Inflammatory macrophage treated with lipopolysaccharide for 4 hours (primary cell): ENCODE results near the gene LIPI.
"Not testable (repeated sequence)": the region's sequence is repeated elsewhere in the genome, so short reads cannot be mapped to it uniquely, and the experiment has no call there.

ENCODE experiments used
- DNase-seq: peaks from one replicate; pipeline ENCODE4 v3.0.0-alpha.2; 2020

The LIPI gene

DNA sequence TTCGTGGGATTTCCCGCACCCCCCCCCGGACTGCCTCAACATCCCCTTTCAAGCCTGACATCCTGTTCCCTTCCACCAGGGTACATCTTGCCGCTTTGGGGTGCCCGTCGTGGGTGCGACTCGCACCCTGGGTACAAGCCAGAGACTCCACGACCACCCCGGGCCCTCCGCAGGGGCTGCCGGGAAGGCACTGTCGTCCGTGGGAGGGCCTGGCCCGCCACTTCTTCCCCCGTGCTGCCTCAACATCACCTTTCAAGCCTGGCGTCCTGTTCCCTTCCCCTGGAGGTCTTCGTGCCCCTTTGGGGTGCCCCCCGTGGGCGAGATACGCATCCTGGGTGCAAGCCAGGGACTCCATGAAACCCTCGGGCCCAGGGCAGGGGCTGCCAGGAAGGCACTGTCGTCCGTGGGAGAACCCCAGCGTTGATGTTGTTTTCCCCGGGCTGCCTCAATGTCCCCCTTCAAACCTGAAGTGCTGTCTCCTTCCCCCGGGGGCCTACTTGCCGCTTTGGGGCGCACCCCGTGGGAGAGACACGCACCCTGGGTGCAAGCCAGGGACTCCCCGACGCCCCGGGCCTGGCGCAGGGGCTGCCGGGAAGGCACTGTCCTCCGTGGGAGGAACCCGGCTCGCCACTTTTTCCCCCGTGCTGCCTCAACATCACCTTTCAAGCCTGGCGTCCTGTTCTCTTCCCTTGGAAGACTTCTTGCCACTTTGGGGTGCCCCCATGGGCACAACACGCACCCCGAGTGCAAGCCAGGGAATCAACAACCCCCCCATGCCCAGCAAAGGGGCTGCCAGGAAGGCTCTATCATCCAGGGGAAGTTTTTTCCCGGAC lies 138.6 kb downstream of the LIPI start:
- no peak for DNase-seq

DNA sequence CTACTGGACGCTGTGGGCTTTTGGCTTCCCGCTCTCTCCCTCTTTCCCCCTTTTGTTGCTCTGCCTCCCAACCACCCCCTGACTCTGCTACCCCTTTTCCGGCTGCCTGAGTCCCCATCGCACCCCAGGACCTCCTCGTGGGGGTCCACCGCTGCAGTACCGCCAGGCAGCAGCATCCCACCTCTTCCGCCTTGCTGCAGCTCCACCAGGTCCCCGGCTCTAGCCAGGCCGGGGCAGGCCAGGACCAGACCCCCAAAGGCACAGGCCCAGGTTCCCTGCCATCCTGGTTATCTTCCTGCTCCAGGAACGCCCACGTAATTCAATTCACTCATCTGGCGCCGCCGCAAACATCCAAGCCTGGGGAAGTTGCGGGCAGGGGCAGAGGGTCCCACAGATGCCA lies 139.8 kb downstream of the LIPI start:
- no peak for DNase-seq

DNA sequence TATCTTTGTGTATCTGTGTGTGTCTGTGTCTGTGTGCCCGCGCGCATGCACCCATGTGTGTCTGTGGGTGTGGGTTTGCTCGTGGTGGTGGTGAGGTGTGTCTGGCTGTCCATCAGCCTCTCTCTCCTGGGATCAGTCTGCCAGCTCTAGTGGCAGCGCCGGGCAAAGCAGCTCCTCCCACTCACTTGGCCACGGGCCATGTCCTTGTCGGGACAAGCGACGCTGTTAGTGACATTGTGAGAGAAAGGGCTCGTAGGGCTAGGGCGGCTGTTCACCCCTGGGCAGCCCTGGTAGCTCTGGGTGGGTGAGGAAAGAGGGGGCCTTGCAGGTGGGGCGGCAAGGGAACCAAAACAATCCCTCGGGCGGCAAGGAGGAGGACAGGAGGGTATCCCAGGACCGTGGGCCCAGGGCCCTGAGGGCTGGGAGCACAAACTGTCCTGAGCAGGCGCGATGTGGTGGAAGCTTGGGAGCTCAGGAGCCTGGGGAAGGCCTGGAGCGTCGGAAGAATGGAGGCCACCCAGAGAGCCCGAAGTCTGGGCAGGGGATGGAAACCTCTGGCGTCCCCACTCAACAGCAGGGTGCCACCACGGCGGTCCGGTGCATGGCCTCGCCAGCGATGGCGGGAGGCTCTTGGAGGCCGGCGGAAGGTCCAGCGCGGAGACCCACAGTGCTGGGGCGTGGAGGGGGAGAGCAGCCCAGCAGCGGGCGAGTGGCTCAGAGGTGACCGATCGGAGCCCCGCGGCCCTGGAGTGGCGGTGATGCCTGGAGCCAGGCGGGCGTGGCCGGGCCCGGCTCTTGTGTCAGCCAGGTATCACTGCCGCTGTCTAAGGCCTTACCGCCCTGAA lies 140.5 kb downstream of the LIPI start:
- DNase-seq = no peak

DNA sequence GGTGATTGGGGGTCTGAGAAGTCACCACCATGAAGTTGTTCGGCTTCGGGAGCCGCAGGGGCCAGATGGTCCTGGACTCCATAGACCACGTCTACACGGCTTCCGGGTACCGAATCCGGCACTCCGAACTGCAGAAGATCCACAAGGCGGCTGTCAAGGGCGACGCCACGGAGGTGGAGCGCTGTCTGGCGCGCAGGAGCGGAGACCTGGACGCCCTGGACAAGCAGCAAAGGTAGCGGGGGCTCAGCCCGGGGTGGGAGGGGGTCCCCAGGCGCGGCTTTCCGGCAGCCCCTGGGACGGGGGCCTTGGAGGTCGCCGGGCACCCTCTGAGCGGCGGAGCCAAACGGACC lies 146.5 kb downstream of the LIPI start:
- no peak for DNase-seq

DNA sequence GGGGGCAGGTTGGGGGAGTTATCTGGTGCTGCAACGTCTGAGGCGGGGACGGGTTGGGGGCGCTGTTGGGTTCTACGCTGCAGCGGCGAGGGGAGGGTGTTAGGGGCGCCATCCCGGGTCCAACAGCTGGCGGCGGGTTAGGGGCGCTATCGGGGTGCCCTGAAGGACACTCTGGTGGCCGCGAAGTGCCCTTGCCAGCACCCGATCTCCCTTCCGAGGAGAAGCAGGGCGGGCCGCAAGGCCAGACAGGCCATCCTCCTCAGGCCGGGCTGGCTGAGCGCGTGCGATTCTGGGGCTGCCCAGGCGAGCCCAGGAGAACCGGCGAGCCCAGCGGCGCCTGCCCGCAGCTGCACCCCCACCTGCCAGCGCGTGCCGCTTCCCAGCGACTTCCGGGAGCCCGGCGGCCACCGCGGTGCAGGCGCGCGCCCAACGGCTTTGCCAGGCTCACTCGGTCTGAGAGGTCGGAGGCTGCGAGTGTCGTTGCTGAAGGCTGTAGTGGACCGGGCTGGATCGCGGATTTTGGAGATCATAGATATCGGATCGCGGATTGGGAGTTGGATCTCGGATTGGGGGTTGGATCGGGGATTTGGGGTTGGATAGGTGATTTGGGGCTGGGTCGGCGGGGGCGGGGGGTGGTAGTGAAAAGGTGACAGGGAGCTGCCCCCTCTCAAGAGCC lies 147.0 kb downstream of the LIPI start:
- not testable (repeated sequence) for DNase-seq

DNA sequence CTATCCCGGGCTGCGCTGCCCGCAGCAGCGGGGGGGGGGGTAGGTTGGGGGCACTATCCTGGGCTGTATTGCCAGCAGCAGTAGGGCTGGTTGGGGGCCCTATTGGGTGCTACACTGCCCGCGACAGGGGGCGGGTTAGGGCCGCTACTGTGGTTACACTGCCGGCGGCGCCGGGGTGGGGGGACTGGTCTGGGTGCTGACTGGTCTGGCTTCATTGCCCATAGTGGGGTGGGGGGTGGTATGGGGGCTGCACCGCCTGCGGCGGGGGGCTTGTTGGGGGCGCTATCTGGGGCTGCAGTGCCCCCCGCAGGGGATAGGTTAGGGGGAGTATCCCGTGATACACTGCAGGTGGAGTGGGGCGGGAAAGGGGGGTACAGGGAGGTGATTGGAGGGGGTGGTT lies 148.1 kb downstream of the LIPI start:
- not testable (repeated sequence) for DNase-seq

DNA sequence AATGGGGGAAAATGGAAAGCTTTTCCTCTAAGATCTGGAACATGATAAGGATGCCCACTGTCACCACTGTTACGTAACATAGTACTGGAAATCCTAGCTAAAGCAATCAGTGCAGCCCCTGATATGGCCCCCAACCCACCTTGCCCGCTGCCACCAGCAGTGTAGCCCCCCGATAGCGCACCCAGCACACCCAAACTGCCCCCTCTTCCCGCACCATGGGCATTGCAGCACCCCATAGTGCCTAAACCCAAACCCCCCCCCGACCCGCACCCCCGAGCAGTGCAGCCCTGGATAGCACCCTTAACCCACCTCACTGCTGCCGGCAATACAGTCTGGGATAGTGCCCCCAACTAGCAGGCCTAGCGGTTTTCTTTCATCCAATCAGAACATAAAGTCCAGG lies 148.9 kb downstream of the LIPI start:
- DNase-seq = not testable (repeated sequence)

DNA sequence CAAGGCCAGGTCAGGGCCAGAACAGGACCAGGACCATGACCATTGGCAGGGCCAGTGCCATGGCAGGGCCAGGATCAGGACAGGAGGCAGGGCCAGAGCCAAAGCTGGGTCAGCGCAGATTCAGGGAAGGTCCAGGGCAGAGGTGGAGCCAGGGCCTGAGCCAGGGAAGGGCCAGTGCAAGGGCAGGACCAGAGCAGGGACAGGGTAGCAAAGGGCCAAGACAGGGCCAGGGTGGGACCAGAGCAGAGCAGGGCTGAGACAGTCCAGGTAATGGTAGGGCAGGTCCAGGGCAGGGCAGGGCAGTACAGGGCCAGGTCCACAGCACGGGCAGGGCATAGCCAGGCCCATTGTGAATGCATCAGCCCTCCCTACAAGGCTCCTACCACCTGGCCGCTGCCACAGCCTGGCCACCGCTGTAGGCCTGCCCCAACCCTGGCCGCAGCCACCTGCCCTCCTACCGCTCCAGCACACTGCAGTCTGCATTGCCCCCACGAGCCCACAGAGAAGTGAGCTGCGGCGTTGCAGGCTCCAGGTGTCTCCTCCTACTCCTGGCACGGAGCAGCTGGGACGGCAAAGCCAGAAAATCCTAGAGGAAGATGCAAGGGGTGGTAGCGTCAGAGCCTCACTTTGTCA lies 151.6 kb downstream of the LIPI start:
- DNase-seq = not testable (repeated sequence)
